HCT116 (cell line): ENCODE data around the gene IL1RAPL1. TPM values are rescaled to one million over a fixed set of nuclear protein-coding genes. Genes with fewer than 3 reads are reported as not detected.

Experiments
- ATAC-seq: fragments of 200-7000 bp; cut with Tn5 transposase; 2 replicates; pipeline ENCODE4 v1.9.1; 2020; ENCODE audit warnings: mild to moderate bottlenecking, moderate library complexity
- BruUV-seq: library from RNA; stranded (reverse); fragments of 400-500 nt; replicated peaks from 2 replicates; lab custom pipeline; 2021; lab: Mats Ljungman, UMichigan
- CTCF ChIA-PET: fragments of 300-600 bp; sonication (Branson Sonifier 250); formaldehyde crosslinking; loops from one replicate; lab custom pipeline; 2021; ENCODE audit warnings: antibody characterized with exemption; lab: Charles Lee
- POLR2A ChIA-PET: fragments of 300-600, 350-600 bp; sonication (Branson Sonifier 250); formaldehyde crosslinking; loops from one replicate; lab custom pipeline; 2021; ENCODE audit warnings: antibody characterized with exemption; lab: Charles Lee
- RAD21 ChIA-PET, 2 experiments: fragments of 300-600 bp; sonication (Branson Sonifier 250); formaldehyde crosslinking; loops; one replicate each; lab custom pipeline; 2023; ENCODE audit warnings: low total read pairs in 2 of 2; ENCODE audit not compliant: uncharacterized antibody in 2 of 2, unreplicated experiment in 2 of 2, low non-redundant PET in 1 of 2; lab: Charles Lee
- DNase-seq: peaks from one replicate; pipeline ENCODE4 v3.0.0-alpha.2; 2010; ENCODE audit warnings: low read depth, low spot score
- H2AFZ ChIP-seq: fragments of 200-600 bp; shearing (Covaris generic), sonication (generic); 2 replicates; pipeline ENCODE4 v1.6.1; 2017; ENCODE audit warnings: low read depth, mixed run types, mixed read lengths, antibody characterized with exemption, low read length; ENCODE audit not compliant: poor library complexity, severe bottlenecking
- H3K27ac ChIP-seq: 2 replicates; pipeline ENCODE4 v1.5.1; 2012; ENCODE audit warnings: low read depth, low read length
- H3K27me3 ChIP-seq: fragments of 200-600 bp; sonication (generic); 2 replicates; pipeline ENCODE4 v1.6.1; 2016; ENCODE audit warnings: mixed run types, low read length, mixed read lengths; ENCODE audit not compliant: insufficient read depth
- H3K36me3 ChIP-seq, 2 experiments: fragments of 200-500 bp in 1 of 2; fragments of 200-600 bp in 1 of 2; sonication (Bioruptor generic) in 1 of 2; sonication (generic) in 1 of 2; 2 replicates each; pipeline versions ENCODE4 v1.5.1 to v1.6.1; 2014 to 2016; ENCODE audit warnings: low read length in 2 of 2, inconsistent platforms in 1 of 2, mixed read lengths in 1 of 2, mixed run types in 1 of 2; ENCODE audit not compliant: insufficient read depth in 2 of 2, control insufficient read depth in 1 of 2
- H3K4me1 ChIP-seq, 2 experiments: fragments of 200-600 bp in 1 of 2; sonication (generic) in 1 of 2; 2 replicates each; pipeline versions ENCODE4 v1.5.1 to v1.6.1; 2012 to 2017; ENCODE audit warnings: low read length in 2 of 2, inconsistent platforms in 1 of 2, mild to moderate bottlenecking in 1 of 2, mixed read lengths in 1 of 2, mixed run types in 1 of 2, moderate library complexity in 1 of 2; ENCODE audit not compliant: insufficient read depth in 2 of 2, control insufficient read depth in 1 of 2
- H3K4me2 ChIP-seq: fragments of 200-600 bp; sonication (generic); 2 replicates; pipeline ENCODE4 v1.6.1; 2017; ENCODE audit warnings: mixed run types, low read length, mixed read lengths
- H3K4me3 ChIP-seq, 2 experiments: fragments of 200-600 bp in 1 of 2; sonication (generic) in 1 of 2; replicated peaks in 1 of 2; 2 replicates each; pipeline ENCODE4 v1.5.1; 2011 to 2016; ENCODE audit warnings: low read length in 2 of 2, control low read depth in 1 of 2, low read depth in 1 of 2, mild to moderate bottlenecking in 1 of 2, mixed read lengths in 1 of 2, mixed run types in 1 of 2
- H3K79me2 ChIP-seq: fragments of 200-600 bp; sonication (generic); 2 replicates; pipeline ENCODE4 v1.6.1; 2017; ENCODE audit warnings: mild to moderate bottlenecking, mixed run types, low read length, moderate library complexity, mixed read lengths; ENCODE audit not compliant: insufficient read depth
- H3K9ac ChIP-seq: fragments of 200-600 bp; sonication (generic); 2 replicates; pipeline ENCODE4 v1.6.1; 2016; ENCODE audit warnings: low read length, mixed read lengths
- H3K9me2 ChIP-seq: fragments of 200-600 bp; sonication (generic), shearing (Covaris generic); 2 replicates; pipeline ENCODE4 v1.6.1; 2017; ENCODE audit warnings: mixed run types, mild to moderate bottlenecking, moderate library complexity; ENCODE audit not compliant: insufficient read depth
- H3K9me3 ChIP-seq, 2 experiments: fragments of 200-500 bp in 1 of 2; fragments of 200-600 bp in 1 of 2; sonication (Bioruptor generic) in 1 of 2; sonication (generic) in 1 of 2; 2 replicates each; pipeline ENCODE4 v1.6.1; 2014 to 2017; ENCODE audit warnings: low read length in 2 of 2, mixed read lengths in 2 of 2, inconsistent platforms in 1 of 2, low read depth in 1 of 2, mild to moderate bottlenecking in 1 of 2, mixed run types in 1 of 2, moderate library complexity in 1 of 2; ENCODE audit not compliant: control insufficient read depth in 1 of 2, insufficient read depth in 1 of 2
- H4K20me1 ChIP-seq: fragments of 200-600 bp; sonication (generic), shearing (Covaris generic); 2 replicates; pipeline ENCODE4 v1.6.1; 2017; ENCODE audit warnings: mixed run types, mild to moderate bottlenecking, moderate library complexity; ENCODE audit not compliant: insufficient read depth
- ATF3 ChIP-seq: IDR thresholded peaks from 2 replicates; pipeline ENCODE4 v1.6.1; 2012
- CEBPB ChIP-seq: IDR thresholded peaks from 2 replicates; pipeline ENCODE4 v1.6.1; 2012; ENCODE audit warnings: low read depth
- CTCF ChIP-seq, 3 experiments: fragments of 200-600 bp in 1 of 3; sonication (generic) in 1 of 3; IDR thresholded peaks in 2 of 3; conservative IDR thresholded peaks in 1 of 3; 2 replicates each; pipeline ENCODE4 v1.5.1; 2012 to 2017; ENCODE audit warnings: low read depth in 2 of 3, low read length in 2 of 3, antibody characterized with exemption in 1 of 3, borderline replicate concordance in 1 of 3, control low read depth in 1 of 3, mild to moderate bottlenecking in 1 of 3, mixed read lengths in 1 of 3, mixed run types in 1 of 3, moderate library complexity in 1 of 3; ENCODE audit not compliant: insufficient read depth in 1 of 3
- EGR1 ChIP-seq: IDR thresholded peaks from 2 replicates; pipeline ENCODE4 v1.6.1; 2012; ENCODE audit warnings: low read depth
- FOSL1 ChIP-seq: IDR thresholded peaks from 2 replicates; pipeline ENCODE4 v1.6.1; 2012; ENCODE audit warnings: low read depth
- POLR2AphosphoS5 ChIP-seq: IDR thresholded peaks from 2 replicates; pipeline ENCODE4 v1.6.1; 2011; ENCODE audit warnings: mild to moderate bottlenecking, low read depth, low read length, moderate library complexity
- intact Hi-C: fragments of 100-400 bp; cut with micrococcal nuclease; formaldehyde crosslinking; loops from 2 replicates; pipeline ENCODE4 v1.10.0; 2022
- total RNA-seq: library from RNA; stranded (reverse); gene quantifications from one replicate; pipeline ENCODE4 v1.2.1, GENCODE V29; 2021; ENCODE audit not compliant: unreplicated experiment
- TF ChIP-seq, protein P1 (sequence below): IDR thresholded peaks from 2 replicates; pipeline ENCODE4 v1.6.1; 2012

IL1RAPL1 gene
- total RNA-seq, 1 experiment from 2014 or later = 2.8 TPM

GRCh38 chrX:28665778-28666177, 78.5 kb downstream of the IL1RAPL1 start (continued):
- TF ChIP-seq CTCF (IDR thresholded peaks at IDR 0.05 in 2 of 3, conservative IDR thresholded peaks at IDR 0.05 in 1 of 3; ENCODE audit: borderline replicate concordance in 1 of 3, insufficient read depth in 1 of 3, low read depth in 2 of 3, low read length in 2 of 3) = no peak
- TF ChIP-seq EGR1 = no peak
- TF ChIP-seq, all 23 proteins: peak for 0

DNA sequence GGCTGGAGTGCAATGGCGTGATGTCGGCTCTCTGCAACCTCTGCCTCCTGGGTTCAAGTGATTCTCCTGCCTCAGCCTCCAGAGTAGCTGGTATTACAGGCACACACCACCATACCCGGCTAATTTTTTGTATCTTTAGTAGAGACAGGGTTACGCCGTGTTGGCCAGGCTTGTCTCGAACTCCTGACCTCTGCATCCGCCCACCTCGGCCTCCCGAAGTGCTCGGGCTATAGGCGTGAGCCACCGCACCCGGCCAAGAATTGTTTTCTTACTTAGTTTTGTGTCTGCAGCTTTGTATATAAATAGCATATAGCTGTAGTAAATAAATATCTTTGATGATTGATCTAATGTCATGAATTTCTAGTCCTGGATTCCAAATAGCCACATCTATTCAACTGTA, 81.1 kb downstream of the IL1RAPL1 start:
- Histone ChIP-seq H3K79me2 (no peaks in the 10 kb centered on the region), H3K4me3 (no peak overlapping the region), H3K4me1 (peaks cover 2 to 10% of the 10 kb centered on the region in 2 experiments; a peak in 3 of 4 replicates), H3K36me3 (no peaks in the 10 kb centered on the region), H3K9me2 (no peaks in the 10 kb centered on the region), H3K9me3 (no peaks in the 10 kb centered on the region), H3K27me3 (no peaks in the 10 kb centered on the region), H3K4me2 (no peak overlapping the region), H3K9ac (no peak overlapping the region), H2AFZ (no peak overlapping the region), H4K20me1 (no peaks in the 10 kb centered on the region), H3K27ac (no peak overlapping the region)
- POLR2A ChIA-PET = no interaction called here
- no TSS peak for BruUV-seq
- no peak for DNase-seq
- RAD21 ChIA-PET = no interaction called here
- no peak for ATAC-seq
- CTCF ChIA-PET = no interaction called here
- TF ChIP-seq POLR2AphosphoS5 (no peak), ATF3 (no peak), CEBPB (no peak), FOSL1 (no peak)
- TF ChIP-seq, protein P1, sequence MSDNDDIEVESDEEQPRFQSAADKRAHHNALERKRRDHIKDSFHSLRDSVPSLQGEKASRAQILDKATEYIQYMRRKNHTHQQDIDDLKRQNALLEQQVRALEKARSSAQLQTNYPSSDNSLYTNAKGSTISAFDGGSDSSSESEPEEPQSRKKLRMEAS = no peak
- intact Hi-C loops = loop anchor here (10.0 kb wide), 1 partner anchor 64 kb away; no protein-coding TSS in a partner anchor
